PFSK-1 (cell line): ENCODE results near the gene TMEM255B.

Experiments used
- FOXP2 ChIP-seq: optimal IDR thresholded peaks from 2 replicates; pipeline ENCODE3; 2011; ENCODE audit warnings: borderline replicate concordance, control low read depth, inconsistent platforms; ENCODE audit not compliant: insufficient read depth; ENCODE audit errors: extremely low read length, extremely low read depth
- POLR2AphosphoS5 ChIP-seq: IDR thresholded peaks from 2 replicates; pipeline ENCODE4 v1.6.1; 2012; ENCODE audit warnings: low read depth, mild to moderate bottlenecking, control low read depth, low read length, moderate library complexity
- REST ChIP-seq, 2 experiments: IDR thresholded peaks; 2 replicates each; pipeline versions ENCODE4 v1.6.1 to v1.8.0; 2011 to 2012; ENCODE audit warnings: low read depth in 2 of 2, low read length in 2 of 2, control low read depth in 1 of 2, inconsistent platforms in 1 of 2, mild to moderate bottlenecking in 1 of 2, moderate library complexity in 1 of 2; ENCODE audit not compliant: insufficient read depth in 1 of 2
- SIN3A ChIP-seq: IDR thresholded peaks from 2 replicates; pipeline ENCODE4 v1.6.1; 2012; ENCODE audit warnings: mild to moderate bottlenecking, low read length, moderate library complexity, borderline replicate concordance; ENCODE audit not compliant: insufficient read depth
- TAF1 ChIP-seq: IDR thresholded peaks from 2 replicates; pipeline ENCODE4 v1.6.1; 2012; ENCODE audit warnings: low read length, control low read depth, borderline replicate concordance; ENCODE audit not compliant: insufficient read depth

TMEM255B gene

GRCh38 chr13:113764793-113765563, 6.0 kb downstream of the TMEM255B start:
- TF ChIP-seq FOXP2 = no peak
- TF ChIP-seq POLR2AphosphoS5 = no peak
- no peak for TF ChIP-seq REST (IDR thresholded peaks at IDR 0.05; ENCODE audit: insufficient read depth in 1 of 2, low read depth in 2 of 2, low read length in 2 of 2)
- no peak for TF ChIP-seq TAF1
- TF ChIP-seq SIN3A = no peak

- no peak for TF ChIP-seq SIN3A
- TF ChIP-seq REST (IDR thresholded peaks at IDR 0.05; ENCODE audit: insufficient read depth in 1 of 2, low read depth in 2 of 2, low read length in 2 of 2) = no peak
- TF ChIP-seq FOXP2 = no peak
- no peak for TF ChIP-seq POLR2AphosphoS5
- TF ChIP-seq TAF1 = no peak
Measured at GRCh38 chr13:113765564-113765910, 6.5 kb downstream of the TMEM255B start.

GRCh38 chr13:113766035-113766800, 7.2 kb downstream of the TMEM255B start:
- TF ChIP-seq TAF1 = no peak
- no peak for TF ChIP-seq POLR2AphosphoS5
- no peak for TF ChIP-seq SIN3A
- TF ChIP-seq FOXP2 = no peak
- no peak for TF ChIP-seq REST (IDR thresholded peaks at IDR 0.05; ENCODE audit: insufficient read depth in 1 of 2, low read depth in 2 of 2, low read length in 2 of 2)

- TF ChIP-seq FOXP2 = no peak
- TF ChIP-seq SIN3A = no peak
- TF ChIP-seq TAF1 = no peak
- TF ChIP-seq POLR2AphosphoS5 = no peak
- TF ChIP-seq REST (IDR thresholded peaks at IDR 0.05; ENCODE audit: insufficient read depth in 1 of 2, low read depth in 2 of 2, low read length in 2 of 2) = no peak
Measured at GRCh38 chr13:113767366-113767765, 8.3 kb downstream of the TMEM255B start.
